ENCODE results near the gene MAP3K4. TPM values are rescaled to one million over a fixed set of nuclear protein-coding genes. Genes with fewer than 3 reads are reported as not detected.

Gene MAP3K4
- total RNA-seq, 1 donor from 2014 or later: 41.3 TPM

DNA sequence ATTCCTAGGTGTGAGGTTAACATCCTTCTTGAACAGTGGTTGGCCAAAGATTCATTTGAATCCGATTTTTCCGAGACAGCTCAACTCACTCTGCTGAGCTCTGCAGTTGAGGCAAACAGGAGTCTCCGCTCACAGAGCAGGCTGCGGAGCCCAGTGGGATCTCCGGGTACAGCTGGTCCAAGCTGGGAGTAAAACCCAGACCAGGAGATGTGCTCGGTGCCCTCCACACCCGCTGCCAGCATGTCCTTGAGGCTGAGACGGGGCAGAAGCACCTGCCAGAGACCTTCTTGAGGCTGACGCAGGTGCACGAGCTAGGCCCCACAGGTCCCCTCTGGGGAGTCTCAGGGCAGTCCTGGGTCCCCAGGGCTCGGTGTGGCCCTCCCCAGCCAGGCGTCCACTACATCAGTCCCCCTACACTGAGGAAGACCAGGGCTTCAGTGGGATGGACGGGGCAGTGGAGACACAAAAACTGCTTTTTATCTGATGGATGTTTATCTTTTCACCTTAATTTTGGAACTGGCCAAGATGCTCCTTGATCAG lies 163.3 kb downstream of the MAP3K4 start:
- Histone ChIP-seq H3K4me3 (ENCODE audit: low read depth, low read length) (no peak overlapping the region), H3K36me3 (ENCODE audit: control insufficient read depth, insufficient read depth, low read length) (no peaks in the 10 kb centered on the region), H3K27me3 (ENCODE audit: control insufficient read depth, insufficient read depth, low read length) (no peaks in the 10 kb centered on the region)
- no peak for DNase-seq (ENCODE audit: low read depth)
- TF ChIP-seq, protein P1, sequence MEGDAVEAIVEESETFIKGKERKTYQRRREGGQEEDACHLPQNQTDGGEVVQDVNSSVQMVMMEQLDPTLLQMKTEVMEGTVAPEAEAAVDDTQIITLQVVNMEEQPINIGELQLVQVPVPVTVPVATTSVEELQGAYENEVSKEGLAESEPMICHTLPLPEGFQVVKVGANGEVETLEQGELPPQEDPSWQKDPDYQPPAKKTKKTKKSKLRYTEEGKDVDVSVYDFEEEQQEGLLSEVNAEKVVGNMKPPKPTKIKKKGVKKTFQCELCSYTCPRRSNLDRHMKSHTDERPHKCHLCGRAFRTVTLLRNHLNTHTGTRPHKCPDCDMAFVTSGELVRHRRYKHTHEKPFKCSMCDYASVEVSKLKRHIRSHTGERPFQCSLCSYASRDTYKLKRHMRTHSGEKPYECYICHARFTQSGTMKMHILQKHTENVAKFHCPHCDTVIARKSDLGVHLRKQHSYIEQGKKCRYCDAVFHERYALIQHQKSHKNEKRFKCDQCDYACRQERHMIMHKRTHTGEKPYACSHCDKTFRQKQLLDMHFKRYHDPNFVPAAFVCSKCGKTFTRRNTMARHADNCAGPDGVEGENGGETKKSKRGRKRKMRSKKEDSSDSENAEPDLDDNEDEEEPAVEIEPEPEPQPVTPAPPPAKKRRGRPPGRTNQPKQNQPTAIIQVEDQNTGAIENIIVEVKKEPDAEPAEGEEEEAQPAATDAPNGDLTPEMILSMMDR (IDR thresholded peaks at IDR 0.05; ENCODE audit: insufficient read depth, low read length, severe bottlenecking): no peak
- FAIRE-seq: no peak

DNA sequence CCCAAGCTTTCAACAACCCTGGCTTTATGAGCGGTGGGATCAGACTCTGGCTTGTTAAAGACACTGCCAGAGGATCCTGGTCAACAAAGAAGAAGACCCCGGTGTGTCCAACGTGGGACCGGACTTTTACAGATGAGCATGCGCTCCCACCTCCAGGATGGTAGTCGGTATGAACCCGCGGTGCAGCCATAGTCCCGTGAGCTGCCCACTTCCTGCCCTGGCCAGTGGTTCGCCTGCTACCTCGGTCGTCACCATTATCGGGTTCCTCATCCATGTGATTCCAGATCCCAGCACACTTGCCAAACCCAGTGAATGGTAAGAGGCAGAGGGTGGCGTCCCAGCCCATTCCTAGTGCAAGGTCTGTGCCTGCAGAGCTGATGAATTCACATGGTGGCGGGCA lies 169.6 kb downstream of the MAP3K4 start:
- H3K36me3 ChIP-seq (ENCODE audit: control insufficient read depth, insufficient read depth, low read length): peaks cover 1% of the 10 kb centered on the region
- no peak for DNase-seq (ENCODE audit: low read depth)
- FAIRE-seq: no peak
- no peak overlapping the region for H3K4me3 ChIP-seq (ENCODE audit: low read depth, low read length)
- TF ChIP-seq, protein P1 (IDR thresholded peaks at IDR 0.05; ENCODE audit: insufficient read depth, low read length, severe bottlenecking): no peak
- no peaks in the 10 kb centered on the region for H3K27me3 ChIP-seq (ENCODE audit: control insufficient read depth, insufficient read depth, low read length)

DNA sequence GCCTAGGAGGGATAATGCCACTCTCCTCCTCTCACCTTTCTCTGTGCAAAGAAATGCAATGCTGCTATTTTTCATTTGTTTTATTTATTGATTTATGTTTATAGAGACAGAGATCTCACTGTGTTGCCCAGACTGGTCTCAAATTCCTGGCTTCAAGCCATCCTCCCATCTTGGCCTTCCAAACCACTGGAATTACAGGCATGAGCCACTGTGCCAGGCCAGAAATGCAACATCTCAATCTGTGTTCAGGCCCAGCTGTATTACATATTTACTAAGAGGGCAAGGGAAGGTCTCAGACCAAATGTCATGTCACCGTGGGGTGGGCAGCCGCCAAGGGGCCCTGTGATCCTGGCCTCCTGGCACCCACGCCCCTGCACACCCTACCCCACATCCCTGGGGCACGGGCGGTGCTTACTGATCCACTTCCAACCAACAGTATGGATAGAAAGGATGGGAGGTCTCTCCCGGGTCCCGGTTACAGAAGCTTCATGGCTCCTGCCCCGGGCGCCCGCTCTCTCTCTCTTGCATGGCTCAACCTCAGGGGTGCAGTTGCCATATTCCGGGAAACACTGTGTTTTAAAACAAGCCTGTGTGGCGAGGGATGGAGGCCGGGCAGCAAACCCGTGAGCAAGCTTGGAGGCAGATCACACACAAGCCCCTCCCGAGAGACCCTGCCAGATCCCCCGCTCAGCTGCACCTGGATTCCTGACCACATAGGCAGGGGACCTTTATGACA lies 170.5 kb downstream of the MAP3K4 start:
- TF ChIP-seq, protein P1 (IDR thresholded peaks at IDR 0.05; ENCODE audit: insufficient read depth, low read length, severe bottlenecking): no peak
- Histone ChIP-seq H3K27me3 (ENCODE audit: control insufficient read depth, insufficient read depth, low read length) (no peaks in the 10 kb centered on the region), H3K36me3 (ENCODE audit: control insufficient read depth, insufficient read depth, low read length) (peaks cover 1% of the 10 kb centered on the region), H3K4me3 (ENCODE audit: low read depth, low read length) (no peak overlapping the region)
- no peak for FAIRE-seq
- no peak for DNase-seq (ENCODE audit: low read depth)

DNA sequence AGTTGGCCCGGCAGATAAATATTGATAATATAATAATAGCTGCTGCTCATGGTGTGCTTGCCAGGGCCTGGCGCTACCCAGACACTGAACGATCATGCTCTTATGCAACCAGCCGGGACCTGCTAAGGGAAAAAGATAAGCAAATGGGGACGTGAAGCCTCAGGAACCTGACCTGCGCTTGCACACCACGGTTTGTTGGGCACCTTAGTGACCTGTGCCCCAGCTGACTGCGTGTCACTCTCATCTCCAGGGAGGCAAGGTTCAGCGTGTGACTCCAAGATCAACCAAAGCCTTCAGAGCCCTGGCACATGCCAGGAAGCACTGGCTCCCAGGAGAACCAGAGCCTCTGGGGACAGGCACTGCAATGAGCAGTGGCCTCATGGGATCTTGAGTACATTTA lies 171.2 kb downstream of the MAP3K4 start:
- Histone ChIP-seq H3K36me3 (ENCODE audit: control insufficient read depth, insufficient read depth, low read length) (peaks cover 1% of the 10 kb centered on the region), H3K27me3 (ENCODE audit: control insufficient read depth, insufficient read depth, low read length) (no peaks in the 10 kb centered on the region), H3K4me3 (ENCODE audit: low read depth, low read length) (no peak overlapping the region)
- TF ChIP-seq, protein P1 (IDR thresholded peaks at IDR 0.05; ENCODE audit: insufficient read depth, low read length, severe bottlenecking): no peak
- no peak for DNase-seq (ENCODE audit: low read depth)
- FAIRE-seq: no peak

DNA sequence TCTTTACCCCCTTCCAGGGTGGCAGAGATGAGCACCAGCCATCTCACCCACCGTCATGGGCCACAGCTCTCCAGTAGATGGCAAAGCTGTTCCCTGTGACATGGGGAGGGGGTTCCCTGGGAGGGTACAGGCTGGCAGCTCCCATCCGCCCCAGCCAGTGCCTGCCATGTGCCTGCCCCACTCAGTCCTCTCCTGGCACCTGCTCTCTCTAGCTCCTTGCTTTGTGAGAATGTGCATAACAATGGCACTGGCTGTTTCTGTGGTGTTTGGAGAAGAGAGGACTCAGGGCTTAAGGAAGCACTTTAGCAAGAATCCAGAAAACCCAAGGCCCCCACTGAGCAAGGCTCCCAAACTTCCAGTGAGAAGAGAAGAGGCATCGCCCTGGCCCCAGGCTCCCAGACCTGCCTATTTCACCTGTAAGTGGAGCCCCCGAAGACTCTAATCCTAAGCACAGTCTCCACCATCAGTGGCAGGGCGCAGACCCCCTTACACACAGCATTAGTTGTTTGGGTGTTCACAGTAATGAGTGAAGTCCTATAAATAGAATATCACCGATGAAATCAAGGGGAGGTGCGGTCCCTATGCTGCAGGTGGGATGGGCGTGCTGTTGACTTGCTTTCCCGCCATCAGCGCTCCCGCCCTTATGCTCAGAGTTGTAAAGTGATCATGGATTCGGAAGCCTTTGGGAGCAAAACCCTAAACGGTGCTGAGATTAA lies 172.1 kb downstream of the MAP3K4 start:
- H3K27me3 ChIP-seq (ENCODE audit: control insufficient read depth, insufficient read depth, low read length): no peaks in the 10 kb centered on the region
- no peak for FAIRE-seq

More for the DNA sequence above, 172.1 kb downstream of the MAP3K4 start:
- no peak for DNase-seq (ENCODE audit: low read depth)
- Histone ChIP-seq H3K4me3 (ENCODE audit: low read depth, low read length) (no peak overlapping the region), H3K36me3 (ENCODE audit: control insufficient read depth, insufficient read depth, low read length) (peaks cover 1% of the 10 kb centered on the region)
- TF ChIP-seq, protein P1 (IDR thresholded peaks at IDR 0.05; ENCODE audit: insufficient read depth, low read length, severe bottlenecking): no peak
